ENCODE measurements around the gene AFDN.

AFDN gene

GRCh38 chr6:167826896-167827582, at the start of gene AFDN:
Gene AFDN, plus strand, starts transcription at chr6:167826911. Its CDS starts 222 bp downstream, at chr6:167827133.
- no peak for DNase-seq

- no peak for DNase-seq
Observed at GRCh38 chr6:167778497-167779128, 48.1 kb upstream of the AFDN start.

GRCh38 chr6:167779129-167779992, 47.4 kb upstream of the AFDN start:
- no peak for DNase-seq

GRCh38 chr6:167779993-167780655, 46.6 kb upstream of the AFDN start:
- DNase-seq, result no peak

GRCh38 chr6:167781066-167781767, 45.5 kb upstream of the AFDN start:
- DNase-seq, result no peak

- DNase-seq, result no peak
Observed at GRCh38 chr6:167781868-167782267, 44.8 kb upstream of the AFDN start.

GRCh38 chr6:167782698-167783517, 43.8 kb upstream of the AFDN start:
- no peak for DNase-seq

GRCh38 chr6:167786853-167787675, 39.6 kb upstream of the AFDN start:
- no peak for DNase-seq

GRCh38 chr6:167787896-167788562, 38.7 kb upstream of the AFDN start:
- no peak for DNase-seq

GRCh38 chr6:167788563-167788903, 38.2 kb upstream of the AFDN start:
- DNase-seq, result no peak

- no peak for DNase-seq
Observed at GRCh38 chr6:167789358-167789757, 37.4 kb upstream of the AFDN start.

- no peak for DNase-seq
Observed at GRCh38 chr6:167791091-167791779, 35.5 kb upstream of the AFDN start.

GRCh38 chr6:167791780-167792478, 34.8 kb upstream of the AFDN start:
- no peak for DNase-seq

GRCh38 chr6:167793421-167793820, 33.3 kb upstream of the AFDN start:
- DNase-seq, result no peak

GRCh38 chr6:167794161-167795157, 32.3 kb upstream of the AFDN start:
- DNase-seq, result no peak

GRCh38 chr6:167795321-167795811, 31.3 kb upstream of the AFDN start:
- no peak for DNase-seq

- no peak for DNase-seq
Observed at GRCh38 chr6:167795874-167796191, 30.9 kb upstream of the AFDN start.
